Measurements from ENCODE around the gene H6PD. TPM values are rescaled to one million over a fixed set of nuclear protein-coding genes. Genes with fewer than 3 reads are reported as not detected.

H6PD gene
- total RNA-seq = 28.9 TPM
- long read RNA-seq, full-length matches to known transcripts = 2 of 72 reads
- long read RNA-seq, partial matches to known transcripts = 3 of 72 reads
- long read RNA-seq, other reads (novel, unspliced or antisense) = 67 of 72 reads

GRCh38 chr1:9234223-9235095, at the start of gene H6PD:
TSS of gene H6PD (plus strand) at chr1:9234774. CDS start at chr1:9244935, 10,161 bp downstream.
- intact Hi-C loops (cut with DNase I) = loop anchor here (5.0 kb wide), 1 partner anchor 107 kb away; the partner anchor contains the start of gene GPR157
- DNase-seq (ENCODE audit: low spot score) = peak; percentile 93

- intact Hi-C loops (cut with DNase I) = no loop called here
- no peak for DNase-seq (ENCODE audit: low spot score)
These were observed 48.3 kb upstream of the H6PD start for GRCh38 chr1:9186082-9186859.

GRCh38 chr1:9187004-9187403, 47.6 kb upstream of the H6PD start:
- intact Hi-C loops (cut with DNase I) = no loop called here

GRCh38 chr1:9190234-9190633, 44.3 kb upstream of the H6PD start:
- no peak for DNase-seq (ENCODE audit: low spot score)
- intact Hi-C loops (cut with DNase I) = loop anchor here (10.0 kb wide), 1 partner anchor 275 kb away; no protein-coding TSS in a partner anchor

More at GRCh38 chr1:9187004-9187403, 47.6 kb upstream of the H6PD start:
- no peak for DNase-seq (ENCODE audit: low spot score)

- intact Hi-C loops (cut with DNase I) = loop anchor here (10.0 kb wide), 1 partner anchor 276 kb away; no protein-coding TSS in a partner anchor
- no peak for DNase-seq (ENCODE audit: low spot score)
These were observed 43.3 kb upstream of the H6PD start for GRCh38 chr1:9191231-9191630.

GRCh38 chr1:9192578-9193232, 41.9 kb upstream of the H6PD start:
- intact Hi-C loops (cut with DNase I) = loop anchor here (10.0 kb wide), 1 partner anchor 278 kb away; no protein-coding TSS in a partner anchor

GRCh38 chr1:9193233-9193625, 41.3 kb upstream of the H6PD start:
- DNase-seq (ENCODE audit: low spot score) = no peak
- intact Hi-C loops (cut with DNase I) = loop anchor here (10.0 kb wide), 1 partner anchor 278 kb away; no protein-coding TSS in a partner anchor

More at GRCh38 chr1:9192578-9193232, 41.9 kb upstream of the H6PD start:
- no peak for DNase-seq (ENCODE audit: low spot score)

GRCh38 chr1:9194024-9194423, 40.5 kb upstream of the H6PD start:
- intact Hi-C loops (cut with DNase I) = loop anchor here (10.0 kb wide), 1 partner anchor 279 kb away; no protein-coding TSS in a partner anchor
- DNase-seq (ENCODE audit: low spot score) = no peak

GRCh38 chr1:9195651-9196050, 38.9 kb upstream of the H6PD start:
- no peak for DNase-seq (ENCODE audit: low spot score)
- intact Hi-C loops (cut with DNase I) = loop anchor here (1.0 to 10.0 kb wide), 4 partner anchors 45 to 281 kb away; no protein-coding TSS in a partner anchor

- DNase-seq (ENCODE audit: low spot score) = peak; percentile 87
- intact Hi-C loops (cut with DNase I) = loop anchor here (1.0 to 10.0 kb wide), 4 partner anchors 46 to 282 kb away; no protein-coding TSS in a partner anchor
These were observed 38.2 kb upstream of the H6PD start for GRCh38 chr1:9196129-9197040.

GRCh38 chr1:9197186-9198099, 37.1 kb upstream of the H6PD start:
- intact Hi-C loops (cut with DNase I) = loop anchor here (2.0 to 10.0 kb wide), 3 partner anchors 47 to 283 kb away; no protein-coding TSS in a partner anchor
- no peak for DNase-seq (ENCODE audit: low spot score)

- DNase-seq (ENCODE audit: low spot score) = no peak
- intact Hi-C loops (cut with DNase I) = loop anchor here (10.0 kb wide), 1 partner anchor 284 kb away; no protein-coding TSS in a partner anchor
These were observed 35.8 kb upstream of the H6PD start for GRCh38 chr1:9198538-9199361.

GRCh38 chr1:9200441-9200840, 34.1 kb upstream of the H6PD start:
- intact Hi-C loops (cut with DNase I) = no loop called here
- DNase-seq (ENCODE audit: low spot score) = no peak

- DNase-seq (ENCODE audit: low spot score) = no peak
These were observed 33.0 kb upstream of the H6PD start for GRCh38 chr1:9201401-9202239.

GRCh38 chr1:9202240-9202870, 32.2 kb upstream of the H6PD start:
- intact Hi-C loops (cut with DNase I) = no loop called here

More at GRCh38 chr1:9201401-9202239, 33.0 kb upstream of the H6PD start:
- intact Hi-C loops (cut with DNase I) = no loop called here

More at GRCh38 chr1:9202240-9202870, 32.2 kb upstream of the H6PD start:
- no peak for DNase-seq (ENCODE audit: low spot score)

Data from cardiac septum (tissue), 1 donor.